Trophoblast cell (in vitro differentiated cells and primary cell): ENCODE results near the gene CHRNG.

Source experiments
- DNase-seq, 2 donors: peaks; one replicate each; pipeline ENCODE4 v3.0.0-alpha.2; 2016
- H2AFZ ChIP-seq: 2 replicates; pipeline ENCODE4 v1.6.1; 2013; ENCODE audit warnings: low read length, moderate library complexity, mild to moderate bottlenecking; ENCODE audit not compliant: insufficient read depth, poor library complexity
- H2AK5ac ChIP-seq: 2 replicates; pipeline ENCODE4 v1.6.1; 2013; ENCODE audit warnings: mild to moderate bottlenecking, low read length
- H2BK120ac ChIP-seq: 2 replicates; pipeline ENCODE4 v1.6.1; 2013; ENCODE audit warnings: low read length, mild to moderate bottlenecking, moderate library complexity; ENCODE audit not compliant: insufficient read depth, poor library complexity
- H2BK12ac ChIP-seq: 2 replicates; pipeline ENCODE4 v1.6.1; 2013; ENCODE audit warnings: mild to moderate bottlenecking, low read length, moderate library complexity
- H2BK5ac ChIP-seq: 2 replicates; pipeline ENCODE4 v1.6.1; 2013; ENCODE audit warnings: low read length, low read depth, moderate library complexity, mild to moderate bottlenecking; ENCODE audit not compliant: poor library complexity
- H3K14ac ChIP-seq: 2 replicates; pipeline ENCODE4 v1.6.1; 2013; ENCODE audit warnings: mild to moderate bottlenecking, low read length
- H3K18ac ChIP-seq: 2 replicates; pipeline ENCODE4 v1.6.1; 2013; ENCODE audit warnings: mild to moderate bottlenecking, low read length
- H3K23ac ChIP-seq: 2 replicates; pipeline ENCODE4 v1.6.1; 2013; ENCODE audit warnings: low read length
- H3K27ac ChIP-seq: 2 replicates; pipeline ENCODE4 v1.5.1; 2013; ENCODE audit warnings: low read depth, mild to moderate bottlenecking, inconsistent platforms, low read length, moderate library complexity
- H3K27me3 ChIP-seq: 2 replicates; pipeline ENCODE4 v1.6.1; 2013; ENCODE audit warnings: inconsistent platforms, mild to moderate bottlenecking, low read length, moderate library complexity; ENCODE audit not compliant: insufficient read depth
- H3K36me3 ChIP-seq, 2 experiments: 1 replicate in 1 of 2; 2 replicates in 1 of 2; pipeline ENCODE4 v1.6.1; 2013; ENCODE audit warnings: low read length in 2 of 2, mild to moderate bottlenecking in 2 of 2, moderate library complexity in 1 of 2; ENCODE audit not compliant: insufficient read depth in 2 of 2, control insufficient read depth in 1 of 2
- H3K4ac ChIP-seq: 2 replicates; pipeline ENCODE4 v1.6.1; 2013; ENCODE audit warnings: low read depth, mild to moderate bottlenecking, low read length, moderate library complexity
- H3K4me1 ChIP-seq, 2 experiments: 1 replicate in 1 of 2; 2 replicates in 1 of 2; pipeline ENCODE4 v1.6.1; 2013; ENCODE audit warnings: low read length in 2 of 2, mild to moderate bottlenecking in 2 of 2, moderate library complexity in 1 of 2; ENCODE audit not compliant: insufficient read depth in 2 of 2, control insufficient read depth in 1 of 2
- H3K4me2 ChIP-seq: 2 replicates; pipeline ENCODE4 v1.6.1; 2013; ENCODE audit warnings: inconsistent platforms, mild to moderate bottlenecking, low read length, moderate library complexity
- H3K4me3 ChIP-seq: 2 replicates; pipeline ENCODE4 v1.5.1; 2013; ENCODE audit warnings: mild to moderate bottlenecking, low read depth, low read length, inconsistent platforms
- H3K79me1 ChIP-seq: one replicate; pipeline ENCODE4 v1.6.1; 2013; ENCODE audit warnings: low read length
- H3K79me2 ChIP-seq: 2 replicates; pipeline ENCODE4 v1.6.1; 2013; ENCODE audit warnings: low read length, mild to moderate bottlenecking; ENCODE audit not compliant: control insufficient read depth, insufficient read depth, poor library complexity
- H3K9ac ChIP-seq: 2 replicates; pipeline ENCODE4 v1.6.1; 2013; ENCODE audit warnings: mild to moderate bottlenecking, low read length
- H3K9me3 ChIP-seq: 2 replicates; pipeline ENCODE4 v1.6.1; 2013; ENCODE audit warnings: low read depth, mild to moderate bottlenecking, control low read depth, inconsistent platforms, low read length; ENCODE audit not compliant: insufficient read depth
- H4K12ac ChIP-seq: 2 replicates; pipeline ENCODE4 v1.6.1; 2013; ENCODE audit warnings: low read depth, mild to moderate bottlenecking, low read length, moderate library complexity
- H4K8ac ChIP-seq: 2 replicates; pipeline ENCODE4 v1.6.1; 2013; ENCODE audit warnings: low read depth, mild to moderate bottlenecking, low read length, moderate library complexity
- H4K91ac ChIP-seq: one replicate; pipeline ENCODE4 v1.6.1; 2013; ENCODE audit warnings: low read depth, mild to moderate bottlenecking, low read length, moderate library complexity
- WGBS: extraction: QIAGEN DNeasy Blood & Tissue Kit; methylation state at CpG from one replicate; pipeline ENCODE4 v1.1.7; 2013; ENCODE audit warnings: missing lambda C conversion rate; ENCODE audit not compliant: insufficient read length, insufficient coverage; ENCODE audit errors: extremely low coverage; 5-methylcytosine and 5-hydroxymethylcytosine counted together

The CHRNG gene

DNA sequence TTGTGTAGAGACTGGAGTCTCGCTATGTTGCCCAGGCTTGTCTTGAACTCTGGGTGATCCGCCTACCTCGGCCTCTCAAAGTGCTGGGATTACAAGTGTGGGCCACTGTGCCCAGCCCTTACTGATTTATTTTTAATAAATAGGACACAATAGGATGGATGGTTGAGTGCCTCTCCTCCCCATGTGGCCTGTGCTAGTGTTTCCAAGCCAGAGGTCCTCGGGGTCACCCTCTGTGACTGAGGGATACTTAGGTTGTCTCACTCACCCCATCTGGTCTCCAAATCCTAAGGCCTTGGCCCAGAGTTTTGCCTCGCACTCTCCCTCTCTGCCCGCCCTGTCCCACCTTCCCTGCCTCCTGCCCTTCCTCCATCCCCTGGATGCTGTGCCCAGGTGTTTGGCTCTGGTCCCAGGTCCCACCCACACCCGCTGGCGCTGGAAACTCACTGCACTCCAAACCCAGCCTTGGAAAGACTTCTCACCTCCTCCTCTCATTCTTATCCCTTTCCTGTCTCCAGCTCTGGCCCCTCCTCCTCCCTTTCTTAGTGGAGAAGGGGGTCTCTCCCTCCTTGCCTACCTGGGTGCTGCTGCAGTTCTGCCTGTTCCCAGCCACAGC, 47.1 kb upstream of the CHRNG start:
- Histone ChIP-seq H3K14ac (no peak overlapping the region), H3K4me1 (no peaks in the 10 kb centered on the region)
- WGBS = no CpG with 5 or more reads among the region's 8 CpGs

DNA sequence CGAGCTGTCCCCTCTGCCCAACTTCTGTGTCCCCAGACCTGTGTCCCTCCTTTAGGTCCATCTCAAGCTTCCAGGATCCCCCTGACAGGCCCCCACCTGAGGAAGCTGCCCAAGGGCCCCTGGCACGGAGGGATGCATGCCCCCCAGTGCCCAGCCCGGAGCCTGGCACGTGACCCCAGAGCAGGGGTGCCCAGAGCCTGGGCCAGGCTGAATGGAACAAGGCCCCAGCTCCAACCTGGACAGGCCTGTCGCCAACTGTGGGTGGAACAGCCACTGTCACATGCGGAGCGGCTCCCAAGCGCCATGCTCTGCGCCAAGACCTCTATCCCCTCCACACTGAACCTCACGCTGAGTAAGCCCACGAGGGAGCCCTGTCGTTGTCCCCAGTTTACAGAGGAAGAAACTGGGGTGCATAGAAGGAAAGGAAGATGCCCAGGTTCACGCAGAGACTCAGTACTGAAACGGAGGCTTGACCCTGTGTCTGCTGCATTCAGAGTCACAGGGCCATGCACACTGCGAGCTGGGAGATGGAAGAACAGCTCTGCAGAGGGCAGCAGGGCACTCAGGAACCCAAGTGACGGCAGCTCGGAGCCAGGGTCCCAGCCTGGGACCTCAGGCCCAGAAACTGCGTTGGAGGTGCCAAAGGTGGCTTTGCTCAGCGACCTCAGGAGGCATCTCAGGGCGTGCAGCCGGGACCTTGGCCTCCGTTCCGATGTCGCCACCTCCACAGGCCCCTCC, 46.4 kb upstream of the CHRNG start:
- Histone ChIP-seq H3K4me1 (no peaks in the 10 kb centered on the region), H2AFZ (no peak overlapping the region), H3K4me3 (no peak overlapping the region), H3K27ac (no peak overlapping the region), H2BK12ac (no peak overlapping the region), H4K91ac (no peak overlapping the region), H3K4me2 (no peak overlapping the region), H2BK120ac (no peak overlapping the region), H3K23ac (no peak overlapping the region), H3K79me1 (no peaks in the 10 kb centered on the region), H3K4ac (no peak overlapping the region), H3K18ac (no peak overlapping the region), H3K36me3 (no peaks in the 10 kb centered on the region), H3K27me3 (peaks cover 11% of the 10 kb centered on the region), H3K79me2 (no peaks in the 10 kb centered on the region), H3K14ac (no peak overlapping the region), H2AK5ac (no peak overlapping the region), H4K12ac (no peak overlapping the region), H3K9me3 (peaks cover 4% of the 10 kb centered on the region), H2BK5ac (no peak overlapping the region), H4K8ac (no peak overlapping the region), H3K9ac (no peak overlapping the region)
- no CpG with 5 or more reads among the region's 24 CpGs for WGBS
- no peak for DNase-seq

More for the DNA sequence above, 47.1 kb upstream of the CHRNG start:
- no peak overlapping the region for H2BK5ac ChIP-seq
- H3K79me2 ChIP-seq = no peaks in the 10 kb centered on the region
- H4K12ac ChIP-seq = no peak overlapping the region
- no peak overlapping the region for H2AK5ac ChIP-seq
- no peak overlapping the region for H3K18ac ChIP-seq
- no peak for DNase-seq
- no peak overlapping the region for H2BK12ac ChIP-seq
- no peak overlapping the region for H3K27ac ChIP-seq
- H2BK120ac ChIP-seq = no peak overlapping the region
- H3K9ac ChIP-seq = no peak overlapping the region
- H3K79me1 ChIP-seq = no peaks in the 10 kb centered on the region
- peaks cover 19% of the 10 kb centered on the region for H3K27me3 ChIP-seq
- H3K4me3 ChIP-seq = peak overlapping the region; percentile 45
- H4K91ac ChIP-seq = no peak overlapping the region
- H3K4me2 ChIP-seq = no peak overlapping the region
- H2AFZ ChIP-seq = no peak overlapping the region
- no peak overlapping the region for H3K4ac ChIP-seq
- no peak overlapping the region for H3K23ac ChIP-seq
- peaks cover 4% of the 10 kb centered on the region for H3K9me3 ChIP-seq
- no peaks in the 10 kb centered on the region for H3K36me3 ChIP-seq
- H4K8ac ChIP-seq = no peak overlapping the region

DNA sequence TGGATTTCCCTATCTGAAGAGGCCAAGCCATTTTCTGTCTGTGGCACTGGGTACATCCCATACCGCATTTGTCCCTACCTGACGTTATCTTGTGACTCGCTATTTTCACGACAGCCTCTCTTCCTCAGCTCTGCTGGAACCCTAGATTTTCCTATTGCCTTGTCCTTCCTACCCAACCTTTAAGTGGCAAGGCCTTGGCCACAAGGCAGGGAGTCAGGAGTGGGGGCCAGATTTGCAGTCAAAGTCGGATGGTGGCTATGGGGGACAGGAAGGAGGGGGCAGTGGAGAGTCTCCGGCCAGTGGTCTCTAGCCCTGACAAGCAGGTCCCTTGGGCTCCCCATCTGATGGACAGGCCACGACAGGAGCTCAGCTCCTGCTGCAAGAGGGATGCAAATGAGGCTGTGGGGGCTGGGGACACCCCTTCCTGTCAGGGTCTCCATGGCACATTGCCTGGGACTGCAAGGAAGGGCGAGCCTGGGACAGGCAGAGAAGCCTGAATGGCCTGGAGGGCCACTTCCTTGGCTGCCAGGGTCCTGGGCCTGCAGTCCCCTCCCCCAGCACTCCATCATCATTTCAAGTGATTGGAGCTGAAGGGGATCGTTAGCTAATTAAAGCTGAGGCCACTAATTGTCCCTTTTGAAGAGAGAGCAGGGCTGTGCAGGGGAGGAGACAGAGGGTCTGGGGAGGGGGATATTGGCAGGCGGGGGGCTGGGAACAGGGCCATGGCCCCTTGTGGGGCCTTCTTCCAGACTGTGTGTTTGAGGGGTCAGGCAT, 45.6 kb upstream of the CHRNG start:
- Histone ChIP-seq H3K9ac (no peak overlapping the region), H3K18ac (no peak overlapping the region), H2BK5ac (no peak overlapping the region), H3K27ac (no peak overlapping the region), H3K79me2 (no peaks in the 10 kb centered on the region), H3K14ac (no peak overlapping the region), H3K27me3 (peaks cover 3% of the 10 kb centered on the region), H3K4me2 (no peak overlapping the region), H4K12ac (no peak overlapping the region), H3K4me3 (no peak overlapping the region), H3K9me3 (peaks cover 4% of the 10 kb centered on the region), H3K4ac (no peak overlapping the region), H3K23ac (no peak overlapping the region), H3K79me1 (no peaks in the 10 kb centered on the region), H2AFZ (no peak overlapping the region), H3K4me1 (no peaks in the 10 kb centered on the region), H3K36me3 (no peaks in the 10 kb centered on the region), H2BK12ac (no peak overlapping the region), H2BK120ac (no peak overlapping the region), H2AK5ac (no peak overlapping the region), H4K8ac (no peak overlapping the region), H4K91ac (no peak overlapping the region)
- WGBS = no CpG with 5 or more reads among the region's 10 CpGs
- no peak for DNase-seq

DNA sequence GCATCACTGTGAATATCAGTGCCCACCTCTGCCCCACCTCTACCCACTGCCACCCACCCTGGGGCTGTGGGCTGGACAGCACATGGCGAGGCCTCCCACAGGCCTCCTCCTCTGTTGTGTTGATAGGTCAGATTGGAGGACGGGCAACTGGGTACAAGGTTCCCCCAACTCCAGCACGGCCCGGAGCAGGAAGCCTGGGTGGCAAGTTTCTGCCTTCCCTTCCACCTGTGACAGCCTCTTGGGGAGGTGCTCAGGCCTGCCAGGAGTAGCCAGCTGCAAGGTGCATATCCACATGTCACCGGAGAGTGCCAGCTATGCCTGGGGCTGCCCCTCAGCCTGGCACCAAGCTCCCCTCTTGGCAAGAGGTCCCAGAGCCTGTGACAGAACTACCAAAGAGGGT, 45.0 kb upstream of the CHRNG start:
- no peak overlapping the region for H2BK5ac ChIP-seq
- no peaks in the 10 kb centered on the region for H3K36me3 ChIP-seq
- no CpG with 5 or more reads among the region's 5 CpGs for WGBS
- no peak overlapping the region for H2AK5ac ChIP-seq
- H3K4me3 ChIP-seq = no peak overlapping the region
- H3K4me1 ChIP-seq = no peaks in the 10 kb centered on the region
- no peak overlapping the region for H3K9ac ChIP-seq
- no peak overlapping the region for H3K4ac ChIP-seq
- H3K27me3 ChIP-seq = peaks cover 2% of the 10 kb centered on the region
- no peaks in the 10 kb centered on the region for H3K79me2 ChIP-seq
- no peak overlapping the region for H4K12ac ChIP-seq
- H4K91ac ChIP-seq = no peak overlapping the region
- H3K18ac ChIP-seq = no peak overlapping the region
- DNase-seq = no peak
- H3K14ac ChIP-seq = no peak overlapping the region
- H2BK120ac ChIP-seq = no peak overlapping the region
- H3K79me1 ChIP-seq = no peaks in the 10 kb centered on the region
- H3K4me2 ChIP-seq = no peak overlapping the region
- no peak overlapping the region for H2BK12ac ChIP-seq
- H3K23ac ChIP-seq = no peak overlapping the region
- H4K8ac ChIP-seq = no peak overlapping the region
- H3K27ac ChIP-seq = no peak overlapping the region
- peaks cover 9% of the 10 kb centered on the region for H3K9me3 ChIP-seq
- H2AFZ ChIP-seq = no peak overlapping the region
